ENCODE results near the gene ZNF700.
A peak's percentile ranks its signal among the peaks of the same experiment; 100 is the strongest.
"Not testable (repeated sequence)": the region's sequence is repeated elsewhere in the genome, so short reads cannot be mapped to it uniquely, and the experiment has no call there.

The ZNF700 gene

DNA sequence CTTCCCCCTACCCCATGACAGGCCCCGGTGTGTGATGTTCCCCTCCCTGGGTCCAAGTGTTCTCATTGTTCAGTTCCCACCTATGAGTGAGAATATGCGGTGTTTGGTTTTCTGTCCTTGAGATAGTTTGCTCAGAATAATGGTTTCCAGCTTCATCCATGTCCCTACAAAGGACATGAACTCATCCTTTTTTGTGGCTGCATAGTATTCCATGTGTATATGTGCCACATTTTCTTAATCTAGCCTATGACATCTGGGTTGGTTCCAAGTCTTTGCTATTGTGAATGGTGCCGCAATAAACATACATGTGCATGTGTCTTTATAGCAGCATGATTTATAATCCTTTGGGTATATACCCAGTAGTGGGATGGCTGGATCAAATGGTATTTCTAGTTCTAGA lies 13.5 kb downstream of the ZNF700 start:
- not testable (repeated sequence) for DNase-seq (ENCODE audit: low read depth, low spot score)

DNA sequence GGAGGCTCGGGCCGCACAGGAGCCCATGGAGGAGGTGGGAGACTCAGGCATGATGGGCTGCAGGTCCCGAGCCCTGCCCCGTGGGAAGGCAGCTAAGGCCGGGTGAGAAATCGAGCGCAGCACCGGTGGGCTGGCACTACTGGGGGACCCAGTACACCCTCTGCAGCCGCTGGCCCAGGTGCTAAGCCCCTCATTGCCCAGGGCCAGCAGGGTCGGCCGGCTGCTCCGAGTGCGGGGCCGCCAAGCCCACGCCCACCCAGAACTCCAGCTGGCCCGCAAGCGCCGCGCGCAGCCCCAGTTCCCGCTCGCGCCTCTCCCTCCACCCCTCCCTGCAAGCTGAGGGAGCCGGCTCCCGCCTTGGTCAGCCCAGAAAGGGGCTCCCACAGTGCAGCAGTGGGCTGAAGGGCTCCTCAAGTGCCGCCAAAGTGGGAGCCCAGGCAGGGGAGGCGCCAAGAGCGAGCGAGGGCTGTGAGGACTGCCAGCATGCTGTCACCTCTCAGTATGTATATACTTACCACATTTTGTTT lies 16.5 kb downstream of the ZNF700 start:
- DNase-seq (ENCODE audit: low read depth, low spot score) = not testable (repeated sequence)

GRCh38 chr19:11942008-11942842 lies 17.3 kb downstream of the ZNF700 start:
- no peak for DNase-seq (ENCODE audit: low read depth, low spot score)

DNA sequence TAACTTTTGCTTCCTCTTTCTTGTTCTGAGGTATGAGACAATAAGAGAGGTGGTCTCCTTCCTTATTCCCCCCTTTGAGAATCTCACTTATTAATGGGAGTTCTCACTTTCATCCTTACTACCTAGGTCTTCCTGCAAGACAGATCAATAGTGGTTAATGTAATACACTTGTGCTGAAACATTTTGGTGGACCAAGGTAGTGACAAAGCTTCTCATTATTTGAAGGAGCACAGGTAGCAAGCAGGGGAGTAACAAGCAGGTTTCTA lies 17.9 kb downstream of the ZNF700 start:
- DNase-seq (ENCODE audit: low read depth, low spot score) = no peak

- DNase-seq (ENCODE audit: low read depth, low spot score) = no peak
Measured at GRCh38 chr19:11944656-11945055, 19.7 kb downstream of the ZNF700 start.

DNA sequence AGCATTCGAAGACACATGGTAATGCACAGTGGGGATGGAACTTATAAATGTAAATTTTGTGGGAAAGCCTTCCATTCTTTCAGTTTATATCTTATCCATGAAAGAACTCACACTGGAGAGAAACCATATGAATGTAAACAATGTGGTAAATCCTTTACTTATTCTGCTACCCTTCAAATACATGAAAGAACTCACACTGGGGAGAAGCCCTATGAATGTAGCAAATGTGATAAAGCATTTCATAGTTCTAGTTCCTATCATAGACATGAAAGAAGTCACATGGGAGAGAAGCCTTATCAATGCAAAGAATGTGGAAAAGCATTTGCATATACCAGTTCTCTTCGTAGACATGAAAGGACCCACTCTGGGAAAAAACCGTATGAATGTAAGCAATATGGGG lies 23.7 kb downstream of the ZNF700 start:
- no peak for DNase-seq (ENCODE audit: low read depth, low spot score)

- DNase-seq (ENCODE audit: low read depth, low spot score) = no peak
Measured at GRCh38 chr19:11949201-11949600, 24.3 kb downstream of the ZNF700 start.

DNA sequence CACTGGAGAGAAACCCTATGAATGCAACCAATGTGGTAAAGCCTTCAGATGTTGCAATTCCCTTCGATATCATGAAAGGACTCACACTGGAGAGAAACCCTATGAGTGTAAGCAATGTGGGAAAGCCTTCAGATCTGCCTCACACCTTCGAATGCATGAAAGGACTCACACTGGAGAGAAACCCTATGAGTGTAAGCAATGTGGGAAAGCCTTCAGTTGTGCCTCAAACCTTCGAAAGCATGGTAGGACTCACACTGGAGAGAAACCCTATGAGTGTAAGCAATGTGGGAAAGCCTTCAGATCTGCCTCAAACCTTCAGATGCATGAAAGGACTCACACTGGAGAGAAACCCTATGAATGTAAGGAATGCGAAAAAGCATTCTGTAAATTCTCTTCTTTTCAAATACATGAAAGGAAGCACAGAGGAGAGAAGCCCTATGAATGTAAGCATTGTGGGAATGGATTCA lies 24.7 kb downstream of the ZNF700 start:
- not testable (repeated sequence) for DNase-seq (ENCODE audit: low read depth, low spot score)

- DNase-seq (ENCODE audit: low read depth, low spot score) = no peak
Measured at GRCh38 chr19:11950312-11950711, 25.4 kb downstream of the ZNF700 start.

DNA sequence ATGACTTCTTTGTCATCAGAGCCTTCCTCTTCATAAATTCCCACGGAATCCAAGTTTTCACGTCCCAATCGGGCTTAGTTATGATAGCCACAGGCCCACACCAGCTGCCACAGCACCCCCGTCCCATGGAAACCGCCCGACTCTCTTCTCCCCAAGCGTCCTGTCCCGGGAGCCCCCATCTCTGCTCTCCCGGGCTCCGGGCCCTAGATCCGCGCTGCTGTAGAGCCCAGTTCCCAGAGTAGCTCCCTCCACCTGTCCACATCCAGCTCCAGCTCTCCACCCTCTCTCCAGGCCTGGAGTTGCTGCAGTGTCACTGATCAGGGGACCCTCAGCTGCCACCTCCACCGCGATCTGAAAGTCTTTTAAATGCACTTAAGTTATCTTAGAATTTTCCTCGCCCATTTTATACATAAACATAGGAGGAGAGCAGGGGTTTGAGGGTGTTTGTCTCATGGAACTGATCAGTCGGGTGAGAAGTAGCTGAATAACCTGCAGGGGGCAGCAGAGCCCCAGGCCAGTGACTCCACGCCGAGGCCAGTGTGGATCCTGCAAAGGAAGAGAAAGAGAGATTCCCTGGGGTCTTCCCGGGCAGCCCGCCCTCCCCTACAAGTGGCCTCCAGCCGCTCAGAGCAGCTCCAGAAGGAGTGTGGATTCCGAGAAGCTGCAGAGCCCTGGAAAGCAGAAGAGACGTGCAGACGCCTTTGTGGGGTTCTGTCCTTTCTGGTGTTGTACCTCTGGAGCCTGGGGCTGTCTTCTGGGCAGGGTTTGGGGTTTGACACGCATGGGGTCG lies 38.9 kb downstream of the ZNF700 start:
- DNase-seq (ENCODE audit: low read depth, low spot score) = no peak

DNA sequence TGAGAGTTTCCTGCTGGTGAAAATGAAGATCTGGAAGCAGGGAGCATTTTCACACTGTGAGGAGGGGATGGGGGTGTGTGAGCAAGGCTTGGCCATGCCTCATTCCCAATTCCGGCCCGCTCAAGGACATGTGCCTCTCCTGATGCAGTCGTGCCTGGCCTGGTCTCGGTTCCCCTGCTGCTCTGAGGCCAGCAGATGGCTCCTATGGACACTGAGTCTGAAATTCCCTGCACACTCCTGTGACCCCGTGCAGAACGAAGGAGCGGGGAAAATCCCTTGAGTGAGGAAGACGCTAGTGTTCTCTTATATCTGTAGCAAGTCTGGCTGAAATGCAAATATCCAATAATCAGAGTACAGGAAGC lies 39.6 kb downstream of the ZNF700 start:
- DNase-seq (ENCODE audit: low read depth, low spot score) = no peak

GRCh38 chr19:11964858-11965645 lies 40.1 kb downstream of the ZNF700 start, which contains the start of gene ZNF763:
Gene ZNF763 (plus strand): TSS chr19:11965040. CDS start chr19:11965209, 169 bp downstream.
- DNase-seq (ENCODE audit: low read depth, low spot score) = peak; percentile 22

DNA sequence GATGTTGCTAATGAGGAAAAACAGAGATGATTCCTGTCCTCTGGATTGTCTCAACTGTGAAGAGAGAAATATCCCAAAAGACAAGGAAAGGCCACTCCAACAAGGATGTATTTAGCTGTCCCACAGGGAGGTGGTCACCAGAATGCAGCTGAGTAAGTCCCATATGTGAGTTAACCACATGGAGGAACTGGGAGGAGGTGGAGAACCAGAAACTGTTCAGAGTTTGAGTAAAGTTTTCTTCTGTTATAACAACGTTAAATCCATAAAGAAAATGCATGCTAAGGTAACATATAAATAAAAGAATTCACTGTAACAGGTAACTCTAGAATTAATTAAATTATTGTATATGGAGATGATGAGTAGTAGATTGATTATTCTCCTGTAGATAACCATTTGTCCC lies 45.3 kb downstream of the ZNF700 start:
- no peak for DNase-seq (ENCODE audit: low read depth, low spot score)

GRCh38 chr19:11971041-11971440 lies 46.1 kb downstream of the ZNF700 start:
- DNase-seq (ENCODE audit: low read depth, low spot score) = no peak

DNA sequence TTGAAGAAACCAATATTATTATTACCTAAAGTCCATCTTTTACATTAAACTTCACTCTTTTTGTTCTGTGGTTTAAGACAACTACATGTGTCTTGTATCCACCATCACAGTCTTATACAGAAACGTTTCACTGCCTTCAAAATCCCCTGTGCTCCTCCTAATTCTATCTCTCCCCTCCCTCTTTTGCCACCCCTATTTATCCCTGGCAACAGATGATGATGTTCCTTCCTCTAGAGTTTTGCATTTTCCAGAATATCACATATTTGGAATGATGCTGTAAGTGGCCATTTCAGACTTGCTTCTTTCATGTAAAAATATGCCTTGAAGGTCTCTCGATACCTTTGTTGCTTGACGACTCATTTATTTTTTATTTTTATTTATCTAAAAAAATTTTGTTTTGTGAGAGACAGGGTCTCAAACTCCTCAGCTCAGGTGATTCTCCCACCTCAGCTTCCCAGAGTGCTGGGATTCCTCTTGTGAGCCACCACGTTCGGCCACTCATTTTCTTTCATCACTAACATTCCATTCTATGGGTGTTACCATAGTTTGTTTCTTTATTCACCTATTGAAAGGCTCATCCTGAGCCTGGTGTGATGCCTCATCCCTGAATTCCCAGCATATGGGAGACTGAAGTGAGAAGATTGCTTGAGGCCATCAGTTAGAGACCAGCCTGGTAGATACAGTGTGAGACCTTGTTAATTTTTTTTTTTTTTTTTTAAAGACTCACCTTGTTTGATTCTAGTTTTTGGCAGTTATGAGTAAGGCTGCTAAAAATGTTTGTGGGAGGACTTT lies 48.3 kb downstream of the ZNF700 start:
- DNase-seq (ENCODE audit: low read depth, low spot score) = no peak

- DNase-seq (ENCODE audit: low read depth, low spot score) = no peak
Measured at GRCh38 chr19:11978492-11979100, 53.7 kb downstream of the ZNF700 start.

- DNase-seq (ENCODE audit: low read depth, low spot score) = no peak
Measured at GRCh38 chr19:11979527-11979926, 54.6 kb downstream of the ZNF700 start.

DNA sequence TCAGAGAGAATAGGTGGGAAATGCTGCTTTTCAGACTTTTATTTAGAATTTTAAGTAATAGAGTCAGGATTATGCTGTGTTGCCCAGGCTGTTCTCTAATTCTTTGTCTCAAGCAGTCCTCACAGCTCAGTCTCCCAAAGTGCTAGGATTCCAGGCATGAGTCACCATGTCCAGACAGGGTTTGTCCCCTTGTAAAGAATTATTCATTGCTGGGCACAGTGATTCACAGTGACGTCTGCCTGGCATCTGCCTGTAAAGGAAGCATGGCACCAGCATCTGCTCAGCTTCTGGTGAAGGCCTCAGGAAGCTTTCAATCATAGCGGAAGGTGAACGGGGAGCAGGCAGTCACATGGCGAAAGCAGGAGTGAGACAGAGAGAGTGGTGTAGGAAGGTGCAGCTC lies 57.6 kb downstream of the ZNF700 start:
- DNase-seq (ENCODE audit: low read depth, low spot score) = no peak

GRCh38 chr19:11984986-11985385 lies 60.1 kb downstream of the ZNF700 start:
- DNase-seq (ENCODE audit: low read depth, low spot score) = no peak

- no peak for DNase-seq (ENCODE audit: low read depth, low spot score)
Measured at GRCh38 chr19:11986754-11987153, 61.8 kb downstream of the ZNF700 start.

Measured in brain pericyte (primary cell).